CD4-positive, alpha-beta T cell treated with Interleukin-10 for 1 hour (primary cell): ENCODE data around the gene EFNA1.

ENCODE experiments used
- DNase-seq: peaks from one replicate; pipeline ENCODE4 v3.0.0-alpha.2; 2020

Gene EFNA1, protein sequence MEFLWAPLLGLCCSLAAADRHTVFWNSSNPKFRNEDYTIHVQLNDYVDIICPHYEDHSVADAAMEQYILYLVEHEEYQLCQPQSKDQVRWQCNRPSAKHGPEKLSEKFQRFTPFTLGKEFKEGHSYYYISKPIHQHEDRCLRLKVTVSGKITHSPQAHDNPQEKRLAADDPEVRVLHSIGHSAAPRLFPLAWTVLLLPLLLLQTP

DNA sequence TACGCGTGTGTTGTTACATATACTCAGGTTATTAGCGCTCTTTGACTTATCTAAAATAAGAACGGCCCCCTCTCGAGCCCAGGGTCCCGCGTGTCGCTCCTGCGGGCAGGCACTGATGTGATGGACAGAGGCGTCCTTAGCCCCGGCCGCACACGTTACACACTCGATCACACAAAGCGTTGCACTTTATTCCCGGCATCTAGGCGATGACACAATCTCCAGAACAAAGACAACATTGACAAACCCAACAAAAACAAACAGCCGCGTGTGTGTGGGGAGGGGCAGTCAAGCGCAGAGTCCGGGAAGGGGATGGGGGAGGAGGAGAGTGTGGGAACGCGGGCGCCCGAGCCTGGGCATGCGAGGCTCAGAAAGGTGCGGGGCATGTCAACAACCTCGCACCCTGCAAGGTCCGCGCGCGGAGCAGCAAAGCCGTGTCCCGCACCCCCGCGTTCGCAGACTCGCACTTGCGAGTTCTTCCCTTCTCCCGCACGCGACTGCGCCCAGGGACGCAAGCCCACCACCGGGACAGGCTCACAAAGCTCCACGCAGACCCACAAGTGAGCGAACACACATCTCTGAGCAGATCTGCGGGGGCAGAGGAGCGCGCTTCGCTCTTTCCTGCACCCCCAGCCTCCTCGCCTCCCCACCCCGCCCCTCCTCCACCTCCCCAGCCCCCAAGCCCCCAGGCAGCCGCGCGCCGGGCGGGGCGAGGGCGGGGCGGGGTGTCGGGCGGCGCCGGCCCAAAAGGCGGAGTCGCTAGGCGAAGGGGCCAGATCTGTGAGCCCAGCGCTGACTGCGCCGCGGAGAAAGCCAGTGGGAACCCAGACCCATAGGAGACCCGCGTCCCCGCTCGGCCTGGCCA is at the start of gene EFNA1:
EFNA1 (plus strand) TSS at position 772 of the 862 bp plus-strand sequence. CDS start 102 bp downstream, outside the sequence.
- DNase-seq: peak; percentile 46

DNA sequence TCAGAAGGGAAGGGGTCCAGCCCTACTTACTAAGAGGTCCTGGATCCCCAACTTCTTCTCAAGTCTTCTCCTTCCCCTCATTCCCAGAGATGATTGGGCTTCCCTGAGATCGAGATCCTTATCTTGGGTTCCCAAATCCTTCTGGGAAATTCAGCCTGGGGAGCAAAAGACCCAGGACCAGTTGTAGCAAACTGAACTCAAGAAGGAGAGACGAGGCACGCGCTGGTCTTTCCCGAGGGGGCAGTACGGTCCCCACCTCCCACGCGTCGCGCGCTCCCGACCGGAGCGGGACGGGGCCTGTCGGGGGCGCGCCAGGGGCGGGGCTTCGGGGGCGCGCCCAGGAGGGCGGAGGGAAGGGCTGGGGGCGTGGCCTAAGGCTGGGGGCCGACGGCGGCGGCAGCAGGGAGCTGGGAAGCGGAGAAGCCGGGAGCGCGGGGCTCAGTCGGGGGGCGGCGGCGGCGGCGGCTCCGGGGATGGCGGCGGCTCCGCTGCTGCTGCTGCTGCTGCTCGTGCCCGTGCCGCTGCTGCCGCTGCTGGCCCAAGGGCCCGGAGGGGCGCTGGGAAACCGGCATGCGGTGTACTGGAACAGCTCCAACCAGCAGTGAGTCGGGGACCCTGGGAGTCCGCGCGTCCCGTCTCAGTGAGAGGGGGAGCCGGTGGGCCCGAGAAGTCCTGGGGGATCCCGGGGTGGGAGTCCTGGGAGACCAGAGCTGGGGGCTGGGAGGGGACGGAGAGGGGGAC is 49.0 kb upstream of the EFNA1 start, which contains the start of gene EFNA3:
EFNA3 (plus strand) TSS at position 369 of the 741 bp plus-strand sequence; CDS start at position 474, 105 bp downstream.
- peak; percentile 76 for DNase-seq

DNA sequence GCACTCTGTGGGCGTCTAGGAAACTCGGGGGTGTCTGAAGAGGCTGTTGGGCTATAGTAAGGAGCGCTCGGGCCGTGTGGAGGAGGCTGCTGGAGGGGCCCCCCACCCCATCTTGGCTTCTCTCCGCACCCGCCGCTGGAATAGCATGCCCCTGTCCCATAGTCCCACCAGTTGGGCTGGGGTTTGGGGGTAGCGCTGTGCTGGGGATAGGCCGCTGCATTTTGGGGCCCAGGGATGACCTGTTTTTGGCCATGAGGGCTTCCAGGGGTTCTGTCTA is 48.5 kb upstream of the EFNA1 start:
- no peak for DNase-seq

DNA sequence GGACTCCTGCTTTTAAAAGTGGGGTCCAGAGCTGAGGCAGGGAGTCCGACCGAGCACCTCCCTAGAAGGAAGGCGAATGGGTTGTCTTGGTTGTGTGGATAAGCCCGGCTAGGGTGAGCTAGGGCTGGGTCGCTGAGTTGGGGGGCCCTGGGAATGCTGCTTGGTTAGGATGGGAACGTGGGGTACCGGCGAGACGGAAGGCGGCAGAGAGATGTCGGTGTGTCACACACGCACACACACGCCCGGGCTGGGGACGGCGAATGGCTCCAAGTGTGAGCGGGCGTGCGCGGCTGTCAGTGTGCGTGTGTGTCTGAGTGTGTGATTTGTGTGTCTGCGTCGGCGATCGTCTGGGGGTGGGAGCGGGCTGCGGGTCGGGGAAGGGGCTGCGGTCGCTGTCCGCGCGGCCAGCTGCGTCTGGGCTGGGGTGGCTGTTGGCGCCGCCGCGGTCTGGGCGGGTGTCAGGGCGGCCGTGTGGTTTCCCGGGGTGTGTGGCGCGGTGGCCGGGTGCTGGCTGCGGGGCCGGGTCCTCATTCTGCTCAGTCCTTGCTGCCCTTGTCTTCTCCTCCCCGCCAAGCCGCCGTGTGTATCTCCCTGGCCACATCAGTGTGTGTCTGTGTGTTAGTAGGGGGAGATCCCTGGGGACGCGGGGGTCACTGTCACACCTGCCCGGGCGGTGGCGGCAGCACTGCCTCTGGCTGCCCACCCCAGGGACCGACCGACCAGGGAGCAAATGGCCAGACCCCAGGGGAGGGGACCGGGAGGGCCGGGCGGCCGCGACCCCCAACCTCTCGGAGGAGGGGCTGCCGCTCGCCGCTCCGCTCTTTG is 48.0 kb upstream of the EFNA1 start:
- no peak for DNase-seq

DNA sequence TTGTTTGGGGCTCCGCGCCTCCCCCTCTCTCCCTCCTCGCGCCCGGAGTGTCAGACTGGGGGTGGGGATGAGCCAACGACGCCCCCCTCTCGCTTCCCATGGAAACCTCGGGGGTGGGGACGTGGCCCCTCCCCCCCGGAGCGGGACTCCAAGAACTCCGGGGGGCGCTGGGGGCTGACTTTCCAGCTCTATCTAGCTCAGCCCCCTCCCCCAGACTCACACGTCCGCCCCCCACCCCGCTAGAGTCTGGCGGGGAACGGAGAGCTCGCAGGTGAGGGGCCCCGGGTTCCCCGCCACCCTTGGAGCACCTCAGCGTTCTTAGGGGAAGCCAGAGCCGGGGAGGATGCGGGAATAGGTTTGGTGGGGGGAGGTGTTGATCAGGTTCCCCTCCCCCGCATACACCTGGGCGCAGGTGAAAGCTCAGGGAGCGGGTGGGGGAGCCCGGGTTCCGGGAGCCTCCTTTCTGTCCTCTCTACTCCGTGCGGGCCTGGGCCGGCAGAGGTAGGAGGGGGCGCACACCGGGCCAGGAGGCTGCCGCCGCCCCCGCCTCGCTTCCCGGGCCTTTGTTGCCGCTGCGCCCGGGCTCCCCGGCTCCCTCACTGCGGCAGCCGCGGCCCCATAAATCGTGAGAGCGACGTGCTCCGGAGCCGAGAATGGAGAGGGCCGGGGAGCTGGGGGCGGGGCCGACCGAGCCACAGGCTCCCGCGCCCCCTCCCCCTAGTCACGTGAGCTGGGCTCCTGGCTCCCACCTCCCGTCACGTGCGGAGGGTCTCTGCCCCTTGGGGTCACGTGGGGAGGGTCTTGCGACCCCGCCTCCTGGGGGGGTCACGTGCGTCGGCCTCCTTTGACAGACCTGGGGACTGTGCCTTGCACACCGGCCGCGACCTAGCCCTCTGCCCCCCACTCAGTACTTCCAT is 47.1 kb upstream of the EFNA1 start:
- DNase-seq: peak; percentile 43

DNA sequence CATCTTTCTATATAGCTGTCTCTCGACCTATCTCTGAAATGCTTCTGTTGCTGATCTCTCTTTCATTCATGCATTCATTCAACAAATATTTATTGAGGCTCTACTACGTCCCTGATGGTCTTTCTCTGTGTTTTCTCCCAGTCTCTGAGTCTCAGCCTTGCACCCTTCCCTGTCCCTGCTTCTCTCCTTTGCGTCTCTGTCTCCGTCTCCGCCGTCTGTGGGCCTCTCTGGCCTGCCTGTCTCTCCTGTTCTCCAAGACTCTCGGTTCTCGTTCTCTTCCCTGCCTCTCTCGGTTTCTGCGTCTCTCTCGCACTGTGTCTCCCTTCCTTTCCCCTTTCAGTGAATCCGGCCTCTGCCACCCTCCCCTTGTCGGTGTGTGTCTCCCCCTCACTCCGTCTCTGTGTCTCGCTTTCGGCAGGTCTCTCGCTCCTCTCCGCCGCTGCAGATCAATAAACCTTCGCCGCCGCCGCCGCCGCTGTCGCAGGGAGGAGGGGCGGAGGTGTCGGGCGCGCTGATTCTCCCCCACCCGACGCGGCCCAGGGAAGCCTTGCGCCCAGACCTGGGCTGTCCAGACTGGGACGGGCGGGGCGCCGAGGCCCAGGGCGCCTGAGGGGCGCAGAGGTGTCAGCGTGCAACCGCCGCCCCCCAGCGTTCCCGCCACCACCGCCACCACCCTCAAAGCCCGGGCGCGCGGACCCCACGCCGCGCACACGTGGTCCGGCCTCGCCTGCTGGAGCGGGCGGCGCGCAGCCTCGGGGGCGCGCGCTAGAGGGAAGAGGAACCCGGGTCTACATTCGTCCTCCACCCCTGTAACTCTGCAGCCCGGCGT is 46.0 kb upstream of the EFNA1 start:
- peak; percentile 41 for DNase-seq

DNA sequence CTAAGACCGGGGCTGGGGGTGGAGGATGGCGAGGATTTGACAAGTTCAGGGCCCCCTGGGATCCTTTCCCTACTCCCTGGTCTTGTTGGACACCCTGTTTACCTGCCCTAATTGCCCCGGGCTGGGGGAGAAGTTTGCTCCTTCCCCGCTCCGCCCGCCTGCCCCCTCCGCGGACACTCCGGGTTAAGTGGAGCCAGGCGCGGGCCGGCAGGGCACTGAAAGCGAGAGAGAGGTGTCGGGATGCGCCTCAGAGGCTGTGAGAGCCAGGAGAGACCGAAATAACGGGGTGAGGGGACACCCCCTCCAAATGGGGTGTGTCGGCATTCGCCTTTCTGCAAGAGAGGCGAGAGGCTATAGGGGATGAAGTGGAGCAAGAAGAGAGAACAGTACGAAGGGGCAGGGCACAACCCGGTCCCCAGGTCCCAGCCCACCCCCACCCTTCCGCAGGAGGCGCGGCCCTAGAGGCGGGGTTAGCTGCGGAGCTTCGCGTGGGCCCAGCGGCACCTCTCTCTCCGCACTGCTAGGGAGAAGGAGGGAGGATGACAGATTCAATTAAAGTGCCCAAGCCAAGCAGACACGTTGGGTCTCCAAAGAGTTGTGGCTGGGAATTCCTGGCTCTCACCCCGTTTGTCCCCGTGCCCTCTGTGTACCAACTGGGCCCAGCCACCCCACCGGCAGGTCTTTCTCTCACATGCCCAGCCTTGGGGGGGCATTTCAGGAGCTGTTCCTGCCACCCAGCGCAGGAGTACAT is 45.2 kb upstream of the EFNA1 start:
- no peak for DNase-seq

DNA sequence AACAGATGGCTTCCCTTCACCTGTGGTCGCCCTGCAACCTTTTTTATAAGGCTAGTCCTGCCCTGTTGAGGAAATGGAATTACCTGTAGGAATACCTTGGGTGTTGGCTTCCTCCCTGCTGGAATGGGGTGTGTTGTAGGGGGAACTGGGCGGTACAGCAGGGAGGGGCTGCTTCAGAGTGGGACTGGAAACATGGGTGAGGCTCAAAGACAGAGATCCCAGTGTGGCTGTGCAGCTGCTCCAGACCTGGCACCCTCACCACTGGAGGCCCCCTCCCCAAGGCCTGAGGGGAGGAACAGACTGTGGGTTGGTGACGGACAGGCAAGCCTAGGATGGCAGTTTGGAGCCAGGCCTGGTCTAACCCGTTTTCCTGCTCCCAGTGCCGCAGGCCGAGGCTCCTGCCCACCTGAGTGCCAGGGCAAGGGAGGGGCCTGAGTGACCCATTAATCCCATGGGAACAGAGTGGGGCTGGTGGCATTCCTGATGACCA is 44.6 kb upstream of the EFNA1 start:
- no peak for DNase-seq

DNA sequence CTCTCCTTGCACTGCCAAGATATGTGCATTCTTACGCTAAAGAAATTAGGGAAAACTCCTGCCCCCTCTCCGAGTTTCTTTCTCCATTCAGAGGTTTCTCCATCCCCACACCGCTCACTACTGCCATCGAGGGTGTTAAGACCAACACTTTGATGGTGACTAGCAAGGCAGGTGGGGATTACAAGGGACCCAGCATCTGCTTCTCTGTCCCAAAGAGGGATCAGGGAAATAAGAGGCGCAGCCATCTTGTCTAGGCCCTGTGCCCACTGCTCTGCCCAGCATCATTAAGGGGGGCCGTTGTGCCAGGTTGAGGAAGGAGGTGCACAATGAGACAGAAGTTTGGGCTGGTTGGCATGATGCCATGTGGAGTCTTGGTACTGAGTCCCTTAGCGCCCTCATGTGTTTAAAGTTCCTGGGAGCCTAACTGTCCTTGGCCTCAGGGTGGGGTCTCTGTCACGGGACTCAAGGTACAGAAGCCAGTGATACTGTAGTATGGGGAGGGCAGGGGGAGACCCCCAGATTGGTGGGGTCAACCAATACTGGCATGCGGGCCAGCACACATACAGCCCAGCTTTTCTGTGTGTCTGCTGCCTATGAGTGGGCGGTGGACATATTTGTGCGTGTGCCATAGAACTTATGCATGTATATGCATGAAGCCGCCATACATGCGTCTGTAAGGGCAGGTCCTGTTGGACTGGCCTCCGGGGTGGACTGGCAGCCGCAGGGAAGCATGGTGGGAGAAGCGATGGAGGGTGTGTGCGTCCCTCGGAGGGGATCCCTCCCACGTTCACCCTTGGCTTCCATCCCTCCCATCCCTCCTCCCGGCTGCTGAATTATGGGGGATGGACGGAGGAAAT is 43.6 kb upstream of the EFNA1 start:
- peak; percentile 40 for DNase-seq

DNA sequence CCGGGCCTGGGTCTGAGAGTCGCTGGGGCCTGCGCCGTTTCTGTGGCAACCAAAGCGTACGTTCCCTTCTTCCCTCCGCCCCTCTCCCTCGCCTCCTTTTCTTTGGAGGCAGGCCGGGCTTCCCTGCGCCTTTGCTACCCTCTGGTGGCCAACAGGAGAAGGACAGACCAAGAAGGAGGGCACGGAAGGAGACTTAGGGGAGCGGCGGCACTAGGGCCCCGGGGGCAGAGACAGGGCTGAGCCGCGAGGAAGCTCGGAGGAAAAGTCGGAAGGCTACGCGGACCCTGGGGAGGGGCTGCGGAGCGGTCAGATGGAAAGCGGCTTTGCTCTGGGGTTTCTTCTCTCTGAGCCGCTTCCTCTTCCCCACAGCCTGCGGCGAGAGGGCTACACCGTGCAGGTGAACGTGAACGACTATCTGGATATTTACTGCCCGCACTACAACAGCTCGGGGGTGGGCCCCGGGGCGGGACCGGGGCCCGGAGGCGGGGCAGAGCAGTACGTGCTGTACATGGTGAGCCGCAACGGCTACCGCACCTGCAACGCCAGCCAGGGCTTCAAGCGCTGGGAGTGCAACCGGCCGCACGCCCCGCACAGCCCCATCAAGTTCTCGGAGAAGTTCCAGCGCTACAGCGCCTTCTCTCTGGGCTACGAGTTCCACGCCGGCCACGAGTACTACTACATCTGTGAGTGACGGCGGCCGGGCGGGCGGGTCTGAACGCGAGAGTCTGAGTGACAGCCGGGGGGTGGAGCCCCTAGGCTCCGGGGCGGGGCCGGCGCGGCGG is 42.8 kb upstream of the EFNA1 start:
- DNase-seq: peak; percentile 93

DNA sequence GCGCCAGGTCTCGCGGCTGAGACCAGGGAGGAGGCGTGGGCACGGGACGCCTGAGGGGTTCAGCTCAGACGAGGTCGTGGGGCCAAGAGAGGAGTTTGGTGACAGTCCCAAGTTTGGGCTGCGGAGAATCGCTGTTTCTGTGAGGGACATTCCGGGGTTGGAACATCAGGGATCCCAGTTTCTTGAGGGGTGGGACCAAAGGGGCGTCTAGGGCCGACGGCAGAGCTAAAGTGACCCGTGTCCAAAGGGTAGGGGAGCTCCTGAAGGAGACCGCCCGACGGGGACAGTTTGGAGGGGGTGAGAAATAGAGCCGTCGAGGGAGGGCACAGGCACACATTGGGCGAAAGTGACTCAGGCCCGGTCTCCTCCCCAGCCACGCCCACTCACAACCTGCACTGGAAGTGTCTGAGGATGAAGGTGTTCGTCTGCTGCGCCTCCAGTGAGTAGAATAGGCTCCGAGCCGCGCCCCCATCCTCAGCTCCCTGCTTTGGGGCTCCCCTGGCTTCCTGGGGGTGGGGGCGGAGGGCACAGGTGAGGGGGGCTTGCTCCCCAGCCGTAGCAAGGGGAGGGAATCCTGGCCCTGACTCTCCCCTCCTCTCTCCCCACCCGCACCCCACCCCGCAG is 42.1 kb upstream of the EFNA1 start:
- peak; percentile 74 for DNase-seq

DNA sequence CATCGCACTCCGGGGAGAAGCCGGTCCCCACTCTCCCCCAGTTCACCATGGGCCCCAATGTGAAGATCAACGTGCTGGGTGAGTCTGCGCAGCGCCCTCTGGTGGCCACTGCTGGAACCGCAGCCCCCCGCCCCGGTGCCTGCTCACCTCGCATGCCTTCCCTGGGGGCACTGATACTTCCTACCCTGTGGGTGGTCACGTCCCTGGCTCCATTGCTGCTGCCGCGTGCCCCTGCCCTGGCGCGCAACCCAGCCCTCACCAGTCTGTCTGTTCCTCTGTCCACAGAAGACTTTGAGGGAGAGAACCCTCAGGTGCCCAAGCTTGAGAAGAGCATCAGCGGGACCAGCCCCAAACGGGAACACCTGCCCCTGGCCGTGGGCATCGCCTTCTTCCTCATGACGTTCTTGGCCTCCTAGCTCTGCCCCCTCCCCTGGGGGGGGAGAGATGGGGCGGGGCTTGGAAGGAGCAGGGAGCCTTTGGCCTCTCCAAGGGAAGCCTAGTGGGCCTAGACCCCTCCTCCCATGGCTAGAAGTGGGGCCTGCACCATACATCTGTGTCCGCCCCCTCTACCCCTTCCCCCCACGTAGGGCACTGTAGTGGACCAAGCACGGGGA is 41.4 kb upstream of the EFNA1 start:
- DNase-seq: peak; percentile 83

DNA sequence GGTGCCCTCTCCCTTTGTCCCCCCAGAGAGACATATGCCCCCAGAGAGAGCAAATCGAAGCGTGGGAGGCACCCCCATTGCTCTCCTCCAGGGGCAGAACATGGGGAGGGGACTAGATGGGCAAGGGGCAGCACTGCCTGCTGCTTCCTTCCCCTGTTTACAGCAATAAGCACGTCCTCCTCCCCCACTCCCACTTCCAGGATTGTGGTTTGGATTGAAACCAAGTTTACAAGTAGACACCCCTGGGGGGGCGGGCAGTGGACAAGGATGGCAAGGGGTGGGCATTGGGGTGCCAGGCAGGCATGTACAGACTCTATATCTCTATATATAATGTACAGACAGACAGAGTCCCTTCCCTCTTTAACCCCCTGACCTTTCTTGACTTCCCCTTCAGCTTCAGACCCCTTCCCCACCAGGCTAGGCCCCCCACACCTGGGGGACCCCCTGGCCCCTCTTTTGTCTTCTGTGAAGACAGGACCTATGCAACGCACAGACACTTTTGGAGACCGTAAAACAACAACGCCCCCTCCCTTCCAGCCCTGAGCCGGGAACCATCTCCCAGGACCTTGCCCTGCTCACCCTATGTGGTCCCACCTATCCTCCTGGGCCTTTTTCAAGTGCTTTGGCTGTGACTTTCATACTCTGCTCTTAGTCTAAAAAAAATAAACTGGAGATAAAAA is 40.7 kb upstream of the EFNA1 start:
- no peak for DNase-seq

DNA sequence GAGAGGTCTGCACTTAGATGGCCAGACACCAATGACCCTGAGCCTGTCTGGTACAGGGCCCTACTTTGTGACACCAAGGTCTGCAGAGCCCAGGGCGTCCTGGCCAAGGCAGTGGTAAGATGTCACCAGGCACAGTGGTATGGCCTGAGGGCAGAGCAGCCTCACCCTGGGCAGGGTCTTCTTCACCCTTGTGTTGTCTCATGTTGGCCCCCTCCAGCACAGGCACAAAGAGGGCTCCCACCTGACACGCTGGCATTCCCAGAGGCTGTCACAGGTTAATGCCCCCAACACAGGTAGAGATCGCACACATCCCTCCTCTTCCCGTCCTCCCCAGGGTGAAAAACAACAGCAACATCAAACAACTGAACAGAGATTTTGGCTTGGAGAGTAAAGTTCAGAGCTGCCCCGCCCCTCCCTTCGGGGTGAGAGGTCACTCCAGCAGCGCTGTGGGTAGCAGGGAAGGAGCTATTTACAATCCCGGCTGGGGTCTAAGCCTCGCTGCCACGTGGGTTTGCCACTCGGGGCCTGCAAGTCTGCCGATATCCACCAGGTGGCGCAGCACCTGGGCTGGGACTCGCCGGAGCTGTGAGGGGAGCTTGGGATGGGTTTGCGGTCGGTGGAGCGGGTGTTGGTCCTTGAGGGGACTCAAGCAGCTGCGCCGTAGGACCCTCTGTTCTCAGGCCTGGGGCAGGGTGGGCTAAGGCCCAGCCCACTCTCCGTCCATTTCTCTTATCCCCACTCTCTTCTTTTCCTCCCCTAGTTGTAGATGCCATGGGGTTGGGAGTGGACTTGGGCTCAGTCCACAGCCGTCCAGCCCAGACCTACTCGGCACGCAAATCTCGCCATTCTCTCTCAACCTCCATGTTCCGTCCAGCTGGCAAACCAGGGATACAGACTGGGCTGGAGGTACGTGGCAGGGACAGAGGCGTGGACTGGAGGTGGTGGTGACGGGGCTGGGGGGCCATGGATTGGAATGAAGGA is 36.3 kb upstream of the EFNA1 start:
- peak; percentile 83 for DNase-seq

DNA sequence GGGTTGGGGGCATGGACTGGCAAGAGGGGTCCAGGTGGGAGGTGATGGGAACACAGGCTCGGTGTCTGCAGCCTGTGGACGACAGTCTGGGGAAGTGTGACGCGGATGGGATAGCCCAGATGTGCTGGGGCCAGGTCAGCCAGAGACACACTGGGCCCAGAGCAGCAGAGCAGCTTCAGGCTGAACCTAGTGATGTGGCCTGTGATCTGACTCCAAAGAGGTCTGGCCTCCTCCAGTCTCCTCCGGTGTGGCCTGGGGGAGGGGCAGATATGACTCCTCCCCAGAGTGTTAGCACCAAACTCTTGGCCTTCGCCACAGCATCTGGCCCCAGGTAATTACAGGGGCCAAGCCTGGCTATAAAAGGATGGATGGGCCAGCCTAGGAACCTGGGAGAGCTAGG is 35.5 kb upstream of the EFNA1 start:
- DNase-seq: no peak
